GM23338 (cell line): ENCODE results near the gene EYS. TPM values are rescaled to one million over a fixed set of nuclear protein-coding genes. Genes with fewer than 3 reads are reported as not detected.

Experiments used
- ATAC-seq: fragments of 200-7000 bp; cut with Tn5 transposase; 3 replicates; pipeline ENCODE4 v1.9.1; 2020
- DNase-seq: peaks from one replicate; pipeline ENCODE4 v3.0.0-alpha.2; 2015; ENCODE audit warnings: low spot score
- H2AFZ ChIP-seq: fragments of 200-600 bp; sonication (generic); 2 replicates; pipeline ENCODE4 v1.8.0; 2016; ENCODE audit warnings: antibody characterized with exemption, mild to moderate bottlenecking, moderate library complexity
- H3F3A ChIP-seq: fragments of 200-600 bp; sonication (generic); replicated peaks from 2 replicates; pipeline ENCODE4 v1.8.0; 2017; ENCODE audit warnings: antibody characterized with exemption, mixed run types, low read depth
- H3K27ac ChIP-seq: fragments of 200-600 bp; sonication (generic); 2 replicates; pipeline ENCODE4 v1.6.1; 2016; ENCODE audit warnings: low read depth
- H3K27me3 ChIP-seq: fragments of 200-600 bp; sonication (generic); 2 replicates; pipeline ENCODE4 v1.8.0; 2016; ENCODE audit warnings: mild to moderate bottlenecking, mixed run types, moderate library complexity; ENCODE audit not compliant: insufficient read depth
- H3K36me3 ChIP-seq: fragments of 200-600 bp; sonication (generic); 2 replicates; pipeline ENCODE4 v1.8.0; 2016; ENCODE audit warnings: mild to moderate bottlenecking; ENCODE audit not compliant: insufficient read depth
- H3K4me1 ChIP-seq: fragments of 200-600 bp; sonication (generic); 2 replicates; pipeline ENCODE4 v1.8.0; 2016; ENCODE audit warnings: mild to moderate bottlenecking, moderate library complexity; ENCODE audit not compliant: insufficient read depth
- H3K4me2 ChIP-seq: fragments of 200-600 bp; sonication (generic); 2 replicates; pipeline ENCODE4 v1.7.1; 2017; ENCODE audit warnings: mixed run types
- H3K4me3 ChIP-seq: fragments of 200-600 bp; sonication (generic); 2 replicates; pipeline ENCODE4 v1.6.1; 2016; ENCODE audit warnings: mixed run types
- H3K79me2 ChIP-seq: fragments of 200-600 bp; sonication (generic); replicated peaks from 2 replicates; pipeline ENCODE4 v1.8.0; 2017; ENCODE audit warnings: mild to moderate bottlenecking; ENCODE audit not compliant: insufficient read depth
- H3K9me2 ChIP-seq: fragments of 200-600 bp; sonication (generic); 2 replicates; pipeline ENCODE4 v1.8.0; 2017; ENCODE audit not compliant: insufficient read depth
- H4K20me1 ChIP-seq: fragments of 200-600 bp; sonication (generic); replicated peaks from 2 replicates; pipeline ENCODE4 v1.8.0; 2017; ENCODE audit warnings: mild to moderate bottlenecking; ENCODE audit not compliant: insufficient read depth
- H3K27ac Mint-ChIP-seq: 2 replicates; pipeline ENCODE4 v1.8.0; 2020; ENCODE audit warnings: inconsistent platforms, mild to moderate bottlenecking, moderate library complexity, mixed read lengths
- H3K27me3 Mint-ChIP-seq: 3 replicates; pipeline ENCODE4 v1.8.0; 2022; ENCODE audit warnings: low read depth, mild to moderate bottlenecking, moderate library complexity, mixed read lengths, inconsistent platforms; ENCODE audit not compliant: insufficient read depth, poor library complexity
- H3K36me3 Mint-ChIP-seq: 3 replicates; pipeline ENCODE4 v1.8.0; 2021; ENCODE audit warnings: low read depth, mild to moderate bottlenecking, inconsistent platforms, moderate library complexity, mixed read lengths
- H3K4me1 Mint-ChIP-seq: 3 replicates; pipeline ENCODE4 v1.8.0; 2020; ENCODE audit warnings: mild to moderate bottlenecking, inconsistent platforms, mixed read lengths
- H3K4me3 Mint-ChIP-seq: 3 replicates; pipeline ENCODE4 v1.8.0; 2021; ENCODE audit warnings: moderate library complexity, mild to moderate bottlenecking, inconsistent platforms, mixed read lengths
- H3K9me3 Mint-ChIP-seq: 3 replicates; pipeline ENCODE4 v1.8.0; 2020; ENCODE audit warnings: moderate library complexity, mild to moderate bottlenecking, inconsistent platforms, mixed read lengths
- ETS1 ChIP-seq: IDR thresholded peaks from 2 replicates; pipeline ENCODE4 v1.6.1; 2016; ENCODE audit warnings: antibody characterized with exemption
- EZH2 ChIP-seq: fragments of 200-600 bp; sonication (generic); IDR thresholded peaks from one replicate; pipeline ENCODE4 v1.8.0; 2017; ENCODE audit warnings: antibody characterized with exemption, mild to moderate bottlenecking, low read depth; ENCODE audit not compliant: unreplicated experiment
- EZH2phosphoT487 ChIP-seq: fragments of 200-600 bp; sonication (generic); IDR thresholded peaks from one replicate; pipeline ENCODE4 v1.8.1; 2018; ENCODE audit warnings: antibody characterized with exemption; ENCODE audit not compliant: unreplicated experiment
- NANOG ChIP-seq: IDR thresholded peaks from 2 replicates; pipeline ENCODE4 v1.6.1; 2016; ENCODE audit warnings: antibody characterized with exemption, borderline replicate concordance
- STAT1 ChIP-seq: IDR thresholded peaks from one replicate; pipeline ENCODE4 v1.6.1; 2016; ENCODE audit warnings: antibody characterized with exemption; ENCODE audit not compliant: unreplicated experiment
- polyA plus RNA-seq: library from polyadenylated mRNA; unstranded; fragments of >200 nt; fragmentation: Nextera tagmentation; extraction: Ambion mirVana; gene quantifications from 2 replicates; pipeline ENCODE4 v1.2.1, GENCODE V29; 2016
- total RNA-seq: library from RNA; depleted of rRNA; stranded (reverse); fragments of >200 nt; shearing (Covaris generic); gene quantifications from 2 replicates; pipeline ENCODE4 v1.2.3, GENCODE V29; 2014
- TF ChIP-seq, protein P1 (sequence below): fragments of 250-450 bp; sonication (Bioruptor Pico); IDR thresholded peaks from 2 replicates; pipeline ENCODE4 v1.5.0; 2020; ENCODE audit warnings: mild to moderate bottlenecking, moderate library complexity
- TF ChIP-seq, protein P2 (sequence below): IDR thresholded peaks from one replicate; pipeline ENCODE4 v1.6.1; 2018; ENCODE audit warnings: antibody characterized with exemption; ENCODE audit not compliant: unreplicated experiment

Gene EYS
- total and polyA plus RNA-seq, 2 experiments from 2014 or later: 0.38 to 0.52 TPM

DNA sequence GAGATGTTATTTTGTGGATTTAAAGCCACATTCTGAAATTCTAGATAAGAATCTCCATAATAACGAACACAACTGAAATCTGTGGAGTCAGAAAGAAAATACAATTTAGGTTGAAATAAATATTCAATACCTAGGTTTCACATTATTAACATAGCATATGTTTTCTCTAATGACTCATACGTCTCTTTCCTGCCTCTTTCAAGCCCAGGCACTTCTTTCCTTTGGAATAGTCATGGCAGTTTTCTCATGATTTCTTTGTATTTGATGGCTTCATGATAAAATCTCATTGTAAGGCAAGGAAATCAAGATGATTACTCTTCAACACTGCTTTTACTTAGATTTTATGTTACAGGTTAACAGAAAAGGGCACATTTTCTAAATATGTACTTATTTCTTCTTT is 1267.8 kb downstream of the EYS start:
- TF ChIP-seq EZH2phosphoT487: no peak
- TF ChIP-seq, protein P1, sequence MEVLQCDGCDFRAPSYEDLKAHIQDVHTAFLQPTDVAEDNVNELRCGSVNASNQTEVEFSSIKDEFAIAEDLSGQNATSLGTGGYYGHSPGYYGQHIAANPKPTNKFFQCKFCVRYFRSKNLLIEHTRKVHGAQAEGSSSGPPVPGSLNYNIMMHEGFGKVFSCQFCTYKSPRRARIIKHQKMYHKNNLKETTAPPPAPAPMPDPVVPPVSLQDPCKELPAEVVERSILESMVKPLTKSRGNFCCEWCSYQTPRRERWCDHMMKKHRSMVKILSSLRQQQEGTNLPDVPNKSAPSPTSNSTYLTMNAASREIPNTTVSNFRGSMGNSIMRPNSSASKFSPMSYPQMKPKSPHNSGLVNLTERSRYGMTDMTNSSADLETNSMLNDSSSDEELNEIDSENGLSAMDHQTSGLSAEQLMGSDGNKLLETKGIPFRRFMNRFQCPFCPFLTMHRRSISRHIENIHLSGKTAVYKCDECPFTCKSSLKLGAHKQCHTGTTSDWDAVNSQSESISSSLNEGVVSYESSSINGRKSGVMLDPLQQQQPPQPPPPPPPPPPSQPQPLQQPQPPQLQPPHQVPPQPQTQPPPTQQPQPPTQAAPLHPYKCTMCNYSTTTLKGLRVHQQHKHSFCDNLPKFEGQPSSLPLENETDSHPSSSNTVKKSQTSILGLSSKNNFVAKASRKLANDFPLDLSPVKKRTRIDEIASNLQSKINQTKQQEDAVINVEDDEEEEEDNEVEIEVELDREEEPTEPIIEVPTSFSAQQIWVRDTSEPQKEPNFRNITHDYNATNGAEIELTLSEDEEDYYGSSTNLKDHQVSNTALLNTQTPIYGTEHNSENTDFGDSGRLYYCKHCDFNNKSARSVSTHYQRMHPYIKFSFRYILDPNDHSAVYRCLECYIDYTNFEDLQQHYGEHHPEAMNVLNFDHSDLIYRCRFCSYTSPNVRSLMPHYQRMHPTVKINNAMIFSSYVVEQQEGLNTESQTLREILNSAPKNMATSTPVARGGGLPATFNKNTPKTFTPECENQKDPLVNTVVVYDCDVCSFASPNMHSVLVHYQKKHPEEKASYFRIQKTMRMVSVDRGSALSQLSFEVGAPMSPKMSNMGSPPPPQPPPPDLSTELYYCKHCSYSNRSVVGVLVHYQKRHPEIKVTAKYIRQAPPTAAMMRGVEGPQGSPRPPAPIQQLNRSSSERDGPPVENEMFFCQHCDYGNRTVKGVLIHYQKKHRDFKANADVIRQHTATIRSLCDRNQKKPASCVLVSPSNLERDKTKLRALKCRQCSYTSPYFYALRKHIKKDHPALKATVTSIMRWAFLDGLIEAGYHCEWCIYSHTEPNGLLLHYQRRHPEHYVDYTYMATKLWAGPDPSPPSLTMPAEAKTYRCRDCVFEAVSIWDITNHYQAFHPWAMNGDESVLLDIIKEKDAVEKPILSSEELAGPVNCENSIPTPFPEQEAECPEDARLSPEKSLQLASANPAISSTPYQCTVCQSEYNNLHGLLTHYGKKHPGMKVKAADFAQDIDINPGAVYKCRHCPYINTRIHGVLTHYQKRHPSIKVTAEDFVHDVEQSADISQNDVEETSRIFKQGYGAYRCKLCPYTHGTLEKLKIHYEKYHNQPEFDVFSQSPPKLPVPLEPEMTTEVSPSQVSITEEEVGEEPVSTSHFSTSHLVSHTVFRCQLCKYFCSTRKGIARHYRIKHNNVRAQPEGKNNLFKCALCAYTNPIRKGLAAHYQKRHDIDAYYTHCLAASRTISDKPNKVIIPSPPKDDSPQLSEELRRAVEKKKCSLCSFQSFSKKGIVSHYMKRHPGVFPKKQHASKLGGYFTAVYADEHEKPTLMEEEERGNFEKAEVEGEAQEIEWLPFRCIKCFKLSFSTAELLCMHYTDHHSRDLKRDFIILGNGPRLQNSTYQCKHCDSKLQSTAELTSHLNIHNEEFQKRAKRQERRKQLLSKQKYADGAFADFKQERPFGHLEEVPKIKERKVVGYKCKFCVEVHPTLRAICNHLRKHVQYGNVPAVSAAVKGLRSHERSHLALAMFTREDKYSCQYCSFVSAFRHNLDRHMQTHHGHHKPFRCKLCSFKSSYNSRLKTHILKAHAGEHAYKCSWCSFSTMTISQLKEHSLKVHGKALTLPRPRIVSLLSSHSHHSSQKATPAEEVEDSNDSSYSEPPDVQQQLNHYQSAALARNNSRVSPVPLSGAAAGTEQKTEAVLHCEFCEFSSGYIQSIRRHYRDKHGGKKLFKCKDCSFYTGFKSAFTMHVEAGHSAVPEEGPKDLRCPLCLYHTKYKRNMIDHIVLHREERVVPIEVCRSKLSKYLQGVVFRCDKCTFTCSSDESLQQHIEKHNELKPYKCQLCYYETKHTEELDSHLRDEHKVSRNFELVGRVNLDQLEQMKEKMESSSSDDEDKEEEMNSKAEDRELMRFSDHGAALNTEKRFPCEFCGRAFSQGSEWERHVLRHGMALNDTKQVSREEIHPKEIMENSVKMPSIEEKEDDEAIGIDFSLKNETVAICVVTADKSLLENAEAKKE: no peak
- no peak for TF ChIP-seq NANOG
- no peak for TF ChIP-seq EZH2
- TF ChIP-seq, protein P2, sequence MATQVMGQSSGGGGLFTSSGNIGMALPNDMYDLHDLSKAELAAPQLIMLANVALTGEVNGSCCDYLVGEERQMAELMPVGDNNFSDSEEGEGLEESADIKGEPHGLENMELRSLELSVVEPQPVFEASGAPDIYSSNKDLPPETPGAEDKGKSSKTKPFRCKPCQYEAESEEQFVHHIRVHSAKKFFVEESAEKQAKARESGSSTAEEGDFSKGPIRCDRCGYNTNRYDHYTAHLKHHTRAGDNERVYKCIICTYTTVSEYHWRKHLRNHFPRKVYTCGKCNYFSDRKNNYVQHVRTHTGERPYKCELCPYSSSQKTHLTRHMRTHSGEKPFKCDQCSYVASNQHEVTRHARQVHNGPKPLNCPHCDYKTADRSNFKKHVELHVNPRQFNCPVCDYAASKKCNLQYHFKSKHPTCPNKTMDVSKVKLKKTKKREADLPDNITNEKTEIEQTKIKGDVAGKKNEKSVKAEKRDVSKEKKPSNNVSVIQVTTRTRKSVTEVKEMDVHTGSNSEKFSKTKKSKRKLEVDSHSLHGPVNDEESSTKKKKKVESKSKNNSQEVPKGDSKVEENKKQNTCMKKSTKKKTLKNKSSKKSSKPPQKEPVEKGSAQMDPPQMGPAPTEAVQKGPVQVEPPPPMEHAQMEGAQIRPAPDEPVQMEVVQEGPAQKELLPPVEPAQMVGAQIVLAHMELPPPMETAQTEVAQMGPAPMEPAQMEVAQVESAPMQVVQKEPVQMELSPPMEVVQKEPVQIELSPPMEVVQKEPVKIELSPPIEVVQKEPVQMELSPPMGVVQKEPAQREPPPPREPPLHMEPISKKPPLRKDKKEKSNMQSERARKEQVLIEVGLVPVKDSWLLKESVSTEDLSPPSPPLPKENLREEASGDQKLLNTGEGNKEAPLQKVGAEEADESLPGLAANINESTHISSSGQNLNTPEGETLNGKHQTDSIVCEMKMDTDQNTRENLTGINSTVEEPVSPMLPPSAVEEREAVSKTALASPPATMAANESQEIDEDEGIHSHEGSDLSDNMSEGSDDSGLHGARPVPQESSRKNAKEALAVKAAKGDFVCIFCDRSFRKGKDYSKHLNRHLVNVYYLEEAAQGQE: no peak
- no peak for TF ChIP-seq STAT1
- no peak for TF ChIP-seq ETS1
- Histone ChIP-seq H3K9me2 (no peaks in the 10 kb centered on the region), H3K27ac (no peak overlapping the region), H4K20me1 (no peaks in the 10 kb centered on the region), H3K36me3 (no peaks in the 10 kb centered on the region), H3K4me2 (no peak overlapping the region), H3K4me3 (no peak overlapping the region), H3K27me3 (no peaks in the 10 kb centered on the region), H2AFZ (no peak overlapping the region), H3K4me1 (no peaks in the 10 kb centered on the region), H3F3A (no peaks in the 10 kb centered on the region), H3K79me2 (no peaks in the 10 kb centered on the region)
- H3K4me3 Mint-ChIP-seq: no peak overlapping the region
- no peak overlapping the region for H3K27ac Mint-ChIP-seq
- DNase-seq: no peak
- no peaks in the 10 kb centered on the region for H3K4me1 Mint-ChIP-seq
- peaks cover 28% of the 10 kb centered on the region for H3K9me3 Mint-ChIP-seq
- ATAC-seq: no peak
- H3K27me3 Mint-ChIP-seq: peaks cover 2% of the 10 kb centered on the region
- peaks cover 14% of the 10 kb centered on the region; the same call in 2 of the 3 replicates for H3K36me3 Mint-ChIP-seq
